GM06990 (cell line): ENCODE results near the gene FEN1.

Source experiments
- DNase-seq: peaks from one replicate; pipeline ENCODE4 v3.0.0-alpha.2; 2011; ENCODE audit not compliant: insufficient read length; ENCODE audit errors: extremely low read depth
- H3K27me3 ChIP-seq: replicated peaks from 2 replicates; pipeline ENCODE4 v1.6.0; 2011; ENCODE audit warnings: low read length; ENCODE audit not compliant: control insufficient read depth, insufficient read depth
- H3K36me3 ChIP-seq: 2 replicates; pipeline ENCODE4 v1.5.1; 2011; ENCODE audit warnings: low read length; ENCODE audit not compliant: control insufficient read depth, insufficient read depth
- H3K4me3 ChIP-seq: replicated peaks from 2 replicates; pipeline ENCODE4 v1.5.1; 2011; ENCODE audit warnings: low read depth, mild to moderate bottlenecking, control low read depth, low read length
- CTCF ChIP-seq: IDR thresholded peaks from 2 replicates; pipeline ENCODE4 v1.5.1; 2011; ENCODE audit warnings: low read length, control low read depth, mild to moderate bottlenecking, inconsistent platforms; ENCODE audit not compliant: insufficient read depth, poor library complexity, severe bottlenecking

The FEN1 gene

GRCh38 chr11:61762223-61762615 lies 30.5 kb upstream of the FEN1 start:
- Histone ChIP-seq H3K36me3 (no peaks in the 10 kb centered on the region), H3K27me3 (no peaks in the 10 kb centered on the region), H3K4me3 (no peak overlapping the region)
- no peak for TF ChIP-seq CTCF
- DNase-seq = no peak

DNA sequence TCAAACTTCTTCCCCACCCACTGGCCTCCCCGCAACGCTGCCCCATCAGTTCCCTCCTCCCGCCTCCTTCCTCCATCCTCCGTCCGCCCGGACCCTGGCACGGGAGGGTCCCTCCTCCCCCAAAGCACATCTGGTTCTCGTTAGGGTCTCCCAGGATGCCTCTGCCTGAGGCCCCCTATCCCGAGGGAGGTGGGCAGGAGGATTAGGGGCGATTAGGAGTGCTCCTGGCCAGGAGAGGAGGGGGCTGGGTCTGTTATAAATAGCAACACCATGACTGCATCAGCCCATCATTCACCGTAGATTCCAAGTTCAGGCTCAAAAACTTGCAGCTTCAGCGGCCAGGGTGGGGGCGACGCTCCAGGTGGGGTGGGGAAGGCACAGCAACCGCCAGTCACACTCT lies 29.9 kb upstream of the FEN1 start:
- no peak overlapping the region for H3K4me3 ChIP-seq
- no peak for TF ChIP-seq CTCF
- no peaks in the 10 kb centered on the region for H3K27me3 ChIP-seq
- DNase-seq = no peak
- H3K36me3 ChIP-seq = no peaks in the 10 kb centered on the region

- Histone ChIP-seq H3K4me3 (no peak overlapping the region), H3K36me3 (no peaks in the 10 kb centered on the region), H3K27me3 (no peaks in the 10 kb centered on the region)
- TF ChIP-seq CTCF = no peak
- no peak for DNase-seq
Observed at GRCh38 chr11:61763930-61764605, 28.6 kb upstream of the FEN1 start.

GRCh38 chr11:61764606-61765260 lies 28.0 kb upstream of the FEN1 start:
- Histone ChIP-seq H3K4me3 (no peak overlapping the region), H3K36me3 (no peaks in the 10 kb centered on the region), H3K27me3 (no peaks in the 10 kb centered on the region)
- DNase-seq = no peak
- TF ChIP-seq CTCF = no peak

- Histone ChIP-seq H3K27me3 (no peaks in the 10 kb centered on the region), H3K36me3 (no peaks in the 10 kb centered on the region), H3K4me3 (no peak overlapping the region)
- no peak for TF ChIP-seq CTCF
- no peak for DNase-seq
Observed at GRCh38 chr11:61765550-61766253, 27.0 kb upstream of the FEN1 start.
